ENCODE data around the gene RNLS.

- TF ChIP-seq CTCF (IDR thresholded peaks at IDR 0.05) (no peak), POLR2A (IDR thresholded peaks at IDR 0.05) (no peak)
These were observed 100.9 kb downstream of the RNLS start for GRCh38 chr10:88482220-88482619.
